Sigmoid colon (tissue), 7 donors: Measurements from ENCODE around the gene NLRP5. TPM values are rescaled to one million over a fixed set of nuclear protein-coding genes. Genes with fewer than 3 reads are reported as not detected.
A peak's percentile ranks its signal among the peaks of the same experiment; 100 is the strongest.

Experiments used
- DNase-seq: peaks from one replicate; pipeline ENCODE4 v3.0.0-alpha.2; 2019
- H3K27ac ChIP-seq, 4 donors: fragments of 200-600 bp; sonication (generic); one replicate each; pipeline ENCODE4 v1.5.1; 2016 to 2019; ENCODE audit warnings: mild to moderate bottlenecking in 1 of 4
- H3K27me3 ChIP-seq, 3 donors: fragments of 200-600 bp; sonication (generic); one replicate each; pipeline ENCODE4 v1.5.1; 2019; ENCODE audit warnings: mild to moderate bottlenecking in 1 of 3
- H3K36me3 ChIP-seq, 4 donors: fragments of 200-600 bp; sonication (generic); one replicate each; pipeline ENCODE4 v1.5.1; 2016 to 2019
- H3K4me1 ChIP-seq, 4 donors: fragments of 200-600 bp; sonication (generic); one replicate each; pipeline ENCODE4 v1.5.1; 2017 to 2019
- H3K4me3 ChIP-seq, 4 donors: fragments of 200-600 bp; sonication (generic); one replicate each; pipeline ENCODE4 v1.5.1; 2017 to 2019; ENCODE audit warnings: mild to moderate bottlenecking in 2 of 4, moderate library complexity in 1 of 4
- H3K9me3 ChIP-seq, 4 donors: fragments of 200-600 bp in 3 of 4; sonication (generic) in 3 of 4; one replicate each; pipeline versions ENCODE4 v1.5.1 to v1.6.1; 2013 to 2019
- CTCF ChIP-seq, 4 experiments: fragments of 450-650 bp in 3 of 4; fragments of 200-600 bp in 1 of 4; IDR thresholded peaks; one replicate each; pipeline ENCODE4 v1.5.1; 2016 to 2019; ENCODE audit warnings: antibody characterized with exemption in 4 of 4, mild to moderate bottlenecking in 3 of 4, moderate library complexity in 2 of 4
- EP300 ChIP-seq, 4 donors: sonication (generic); formaldehyde crosslinking; IDR thresholded peaks; one replicate each; pipeline ENCODE4 v1.6.1; 2017; ENCODE audit warnings: antibody characterized with exemption in 4 of 4
- POLR2A ChIP-seq, 2 donors: fragments of 450-650 bp; IDR thresholded peaks; one replicate each; pipeline ENCODE4 v1.6.1; 2016; ENCODE audit warnings: antibody characterized with exemption in 2 of 2, mild to moderate bottlenecking in 2 of 2, moderate library complexity in 2 of 2
- POLR2AphosphoS5 ChIP-seq, 4 donors: sonication (generic); formaldehyde crosslinking; IDR thresholded peaks; one replicate each; pipeline ENCODE4 v1.6.1; 2017; ENCODE audit warnings: antibody characterized with exemption in 4 of 4
- WGBS, 2 donors: extraction: QIAGEN DNeasy Blood & Tissue Kit; methylation state at CpG; one replicate each; pipeline ENCODE4 v1.1.7; 2013; 5-methylcytosine and 5-hydroxymethylcytosine counted together
- intact Hi-C: fragments of 100-400 bp; cut with DNase I; formaldehyde crosslinking; loops from one replicate; pipeline ENCODE4 v1.15.1; 2023
- polyA plus RNA-seq, 3 donors: library from polyadenylated mRNA; stranded (reverse); fragments of 200-250 nt; gene quantifications; one replicate each; pipeline ENCODE4 v1.2.3, GENCODE V29; 2013
- small RNA-seq, 3 donors: library from RNA; depleted of rRNA; stranded (forward); fragments of <200 nt; gene quantifications; one replicate each; pipeline ENCODE3, GENCODE V24; 2016
- total RNA-seq, 4 donors: library from RNA; depleted of rRNA; stranded (reverse); fragments of >200 nt; gene quantifications; one replicate each; pipeline ENCODE4 v1.1.0, GENCODE V29; 2016
- donor health status: healthy with polysubstance abuse.
- donor health status: Bipolar disorder and iron deficiency.
- donor health status: healthy.

Gene NLRP5
- total and polyA plus RNA-seq, 7 donors = not detected

- 25 to 46% methylated on average over 12 of the region's 12 CpGs for WGBS, 2 donors
- peaks cover 0 to 93% (median 90%) of the 10 kb centered on the region in 4 donors for H3K4me1 ChIP-seq
- H3K4me3 ChIP-seq = no peak overlapping the region
- no peak for DNase-seq
- peak overlapping the region; percentile 61 to 89 (median 82) for H3K27ac ChIP-seq
- no peaks in the 10 kb centered on the region for H3K27me3 ChIP-seq
- no peaks in the 10 kb centered on the region for H3K9me3 ChIP-seq
- intact Hi-C loops = no loop called here
- H3K36me3 ChIP-seq = peaks cover 0 to 4% (median 0%) of the 10 kb centered on the region in 4 donors
- TF ChIP-seq POLR2A (IDR thresholded peaks at IDR 0.05) = no peak
- no peak for TF ChIP-seq CTCF (IDR thresholded peaks at IDR 0.05)
- no peak for TF ChIP-seq POLR2AphosphoS5 (IDR thresholded peaks at IDR 0.05)
- no peak for TF ChIP-seq EP300 (IDR thresholded peaks at IDR 0.05)
Observed at GRCh38 chr19:56110515-56111448, 124.2 kb downstream of the NLRP5 start.

Small RNA genes within 50 kb of the gene (small RNA-seq; reads per million reads assigned to genes)
- 0 reads per million in 3 donors for gene RF00019

Other genes starting within 250 kb of the NLRP5 start
- not detected for gene NLRP9, start 248.4 kb upstream of the NLRP5 start, total RNA-seq
- not detected for gene NLRP9, start 248.4 kb upstream of the NLRP5 start, polyA plus RNA-seq
- gene RFPL4A, start 227.7 kb upstream of the NLRP5 start, total RNA-seq = not detected
- under 1 TPM in 1 of 3 donors, not detected in 2; 0.19 TPM for gene RFPL4A, start 227.7 kb upstream of the NLRP5 start, polyA plus RNA-seq
- not detected for gene RFPL4AL1, start 217.7 kb upstream of the NLRP5 start, total RNA-seq
- gene RFPL4AL1, start 217.7 kb upstream of the NLRP5 start, polyA plus RNA-seq = under 1 TPM in 1 of 3 donors, not detected in 2; 0.12 TPM
- not detected for gene NLRP11, start 154.8 kb upstream of the NLRP5 start, total RNA-seq
- under 1 TPM in 1 of 3 donors, not detected in 2; 0.04 TPM for gene NLRP11, start 154.8 kb upstream of the NLRP5 start, polyA plus RNA-seq
- not detected for gene NLRP4, start 150.2 kb upstream of the NLRP5 start, total RNA-seq
- under 1 TPM in 1 of 3 donors, not detected in 2; 0.17 TPM for gene NLRP4, start 150.2 kb upstream of the NLRP5 start, polyA plus RNA-seq
- gene NLRP13, start 54.4 kb upstream of the NLRP5 start, total RNA-seq = not detected
- not detected for gene NLRP13, start 54.4 kb upstream of the NLRP5 start, polyA plus RNA-seq
- not detected for gene NLRP8, start 38.9 kb upstream of the NLRP5 start, total RNA-seq
- not detected for gene NLRP8, start 38.9 kb upstream of the NLRP5 start, polyA plus RNA-seq
- 10 to 100 TPM; 11.0 to 14.1 (median 12.1) TPM for gene ZNF787, start 134.5 kb downstream of the NLRP5 start, total RNA-seq
- gene ZNF787, start 134.5 kb downstream of the NLRP5 start, polyA plus RNA-seq = 10 to 100 TPM; 25.2 to 38.3 (median 26.1) TPM
- 10 to 100 TPM; 25.3 to 57.4 (median 34.1) TPM for gene ZNF444, start 154.5 kb downstream of the NLRP5 start, total RNA-seq
- 10 to 100 TPM; 11.4 to 27.9 (median 14.3) TPM for gene ZNF444, start 154.5 kb downstream of the NLRP5 start, polyA plus RNA-seq
- gene GALP, start 189.2 kb downstream of the NLRP5 start, total RNA-seq = not detected
- not detected for gene GALP, start 189.2 kb downstream of the NLRP5 start, polyA plus RNA-seq
- not detected for gene ZSCAN5B, start 211.0 kb downstream of the NLRP5 start, total RNA-seq
- gene ZSCAN5B, start 211.0 kb downstream of the NLRP5 start, polyA plus RNA-seq = under 1 TPM in 2 of 3 donors, not detected in 1; 0.06 to 0.60 TPM
- not detected for gene ZSCAN5C, start 215.5 kb downstream of the NLRP5 start, total RNA-seq
- not detected for gene ZSCAN5C, start 215.5 kb downstream of the NLRP5 start, polyA plus RNA-seq